Parathyroid adenoma (tissue), 2 donors: Measurements from ENCODE around the gene RAB23.

Source experiments
- H2AFZ ChIP-seq: fragments of 300-600 bp; sonication (generic); one replicate; pipeline ENCODE4 v1.7.0; 2017; ENCODE audit warnings: antibody characterized with exemption, mild to moderate bottlenecking
- H3K27ac ChIP-seq: fragments of 300-600 bp; sonication (generic); one replicate; pipeline ENCODE4 v1.7.0; 2017
- H3K27me3 ChIP-seq: fragments of 300-600 bp; sonication (generic); one replicate; pipeline ENCODE4 v1.7.0; 2017; ENCODE audit warnings: low read length; ENCODE audit not compliant: control insufficient read depth, insufficient read depth
- H3K36me3 ChIP-seq: fragments of 300-600 bp; sonication (generic); one replicate; pipeline ENCODE4 v1.7.0; 2017; ENCODE audit warnings: low read length; ENCODE audit not compliant: control insufficient read depth, insufficient read depth
- H3K4me1 ChIP-seq: fragments of 300-600 bp; sonication (generic); one replicate; pipeline ENCODE4 v1.7.0; 2017; ENCODE audit warnings: control low read depth
- H3K4me2 ChIP-seq: fragments of 300-600 bp; sonication (generic); one replicate; pipeline ENCODE4 v1.7.0; 2017; ENCODE audit warnings: low read length
- H3K4me3 ChIP-seq: fragments of 300-600 bp; sonication (generic); one replicate; pipeline ENCODE4 v1.7.0; 2017; ENCODE audit warnings: low read depth, low read length
- H3K79me2 ChIP-seq: fragments of 300-600 bp; sonication (generic); one replicate; pipeline ENCODE4 v1.7.0; 2017; ENCODE audit warnings: control low read depth
- H3K9ac ChIP-seq: fragments of 300-600 bp; sonication (generic); one replicate; pipeline ENCODE4 v1.7.0; 2017; ENCODE audit warnings: mild to moderate bottlenecking
- H3K9me3 ChIP-seq: fragments of 300-600 bp; sonication (generic); one replicate; pipeline ENCODE4 v1.7.0; 2017; ENCODE audit warnings: low read length; ENCODE audit not compliant: control insufficient read depth
- CTCF ChIP-seq: fragments of 300-600 bp; sonication (generic); IDR thresholded peaks from one replicate; pipeline ENCODE4 v1.7.0; 2017; ENCODE audit warnings: antibody characterized with exemption, mild to moderate bottlenecking
- donor health status: primary hyperparathyroidism.

The RAB23 gene

GRCh38 chr6:57162516-57162915 lies 59.6 kb downstream of the RAB23 start:
- no peak for TF ChIP-seq CTCF
- Histone ChIP-seq H3K79me2 (no peaks in the 10 kb centered on the region), H3K4me2 (no peak overlapping the region), H3K27ac (no peak overlapping the region), H3K4me3 (no peak overlapping the region), H3K27me3 (no peaks in the 10 kb centered on the region), H3K4me1 (no peaks in the 10 kb centered on the region), H3K9ac (no peak overlapping the region), H2AFZ (no peak overlapping the region), H3K9me3 (no peaks in the 10 kb centered on the region), H3K36me3 (no peaks in the 10 kb centered on the region)

- Histone ChIP-seq H3K79me2 (no peaks in the 10 kb centered on the region), H3K36me3 (no peaks in the 10 kb centered on the region), H3K27ac (no peak overlapping the region), H3K4me2 (no peak overlapping the region), H2AFZ (no peak overlapping the region), H3K4me3 (no peak overlapping the region), H3K9me3 (no peaks in the 10 kb centered on the region), H3K9ac (no peak overlapping the region), H3K27me3 (no peaks in the 10 kb centered on the region), H3K4me1 (no peaks in the 10 kb centered on the region)
- no peak for TF ChIP-seq CTCF
Measured at GRCh38 chr6:57162028-57162427, 60.1 kb downstream of the RAB23 start.

GRCh38 chr6:57159127-57159526 lies 63.0 kb downstream of the RAB23 start:
- Histone ChIP-seq H3K79me2 (no peaks in the 10 kb centered on the region), H2AFZ (no peak overlapping the region)

GRCh38 chr6:57158658-57159057 lies 63.4 kb downstream of the RAB23 start:
- Histone ChIP-seq H2AFZ (no peak overlapping the region), H3K27ac (no peak overlapping the region), H3K4me3 (no peak overlapping the region), H3K4me1 (no peaks in the 10 kb centered on the region), H3K36me3 (no peaks in the 10 kb centered on the region), H3K9me3 (no peaks in the 10 kb centered on the region), H3K27me3 (no peaks in the 10 kb centered on the region), H3K4me2 (no peak overlapping the region), H3K79me2 (no peaks in the 10 kb centered on the region), H3K9ac (no peak overlapping the region)
- no peak for TF ChIP-seq CTCF

More at GRCh38 chr6:57159127-57159526, 63.0 kb downstream of the RAB23 start:
- Histone ChIP-seq H3K27ac (no peak overlapping the region), H3K4me3 (no peak overlapping the region), H3K9ac (no peak overlapping the region), H3K27me3 (no peaks in the 10 kb centered on the region), H3K9me3 (no peaks in the 10 kb centered on the region), H3K4me2 (no peak overlapping the region), H3K36me3 (no peaks in the 10 kb centered on the region), H3K4me1 (no peaks in the 10 kb centered on the region)
- no peak for TF ChIP-seq CTCF

GRCh38 chr6:57147955-57148858 lies 73.9 kb downstream of the RAB23 start:
- no peaks in the 10 kb centered on the region for H3K27me3 ChIP-seq
- no peak overlapping the region for H3K9ac ChIP-seq
- no peak overlapping the region for H3K4me3 ChIP-seq
- no peak for TF ChIP-seq CTCF
- H3K4me2 ChIP-seq: no peak overlapping the region
- no peaks in the 10 kb centered on the region for H3K79me2 ChIP-seq
- no peaks in the 10 kb centered on the region for H3K36me3 ChIP-seq
- H3K9me3 ChIP-seq: no peaks in the 10 kb centered on the region
- H3K27ac ChIP-seq: no peak overlapping the region
- H2AFZ ChIP-seq: no peak overlapping the region
- H3K4me1 ChIP-seq: peaks cover 3% of the 10 kb centered on the region
